NCI-H1930 (cell line): ENCODE measurements around the gene GRM7.

Experiments used
- DNase-seq, 2 experiments: peaks; one replicate each; lab custom pipeline; 2025; lab: John Stamatoyannopoulos, UW

Gene GRM7

GRCh38 chr3:7504886-7505775, 644.2 kb downstream of the GRM7 start:
- DNase-seq: no peak

DNA sequence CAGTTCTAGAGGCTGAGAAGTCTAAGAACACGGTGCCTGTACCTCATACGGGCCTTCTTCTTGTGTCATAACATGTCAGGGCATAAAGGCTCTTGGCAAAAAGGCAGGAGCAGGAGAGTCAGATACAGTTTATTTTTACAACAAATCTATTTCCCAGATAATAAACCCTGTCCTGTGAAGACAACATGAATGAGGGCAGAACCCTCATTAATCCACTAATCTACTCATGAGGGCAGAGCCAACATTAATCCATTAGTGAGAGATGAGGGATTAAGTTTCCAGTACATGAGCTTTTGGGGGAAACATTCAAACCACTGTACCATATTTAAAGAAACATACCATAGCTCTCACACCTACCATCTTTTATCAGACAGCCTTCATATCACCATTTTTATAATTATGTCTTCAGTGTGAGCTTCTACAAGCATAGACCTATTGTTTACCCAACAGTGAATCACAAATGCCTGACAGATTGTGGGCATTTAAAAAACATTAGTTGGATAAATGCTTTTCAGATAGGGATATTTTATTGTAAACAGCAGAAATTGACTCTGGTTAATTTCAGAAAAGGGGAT, 645.8 kb downstream of the GRM7 start:
- DNase-seq: no peak

- no peak for DNase-seq
Measured at GRCh38 chr3:7508821-7509220, 647.9 kb downstream of the GRM7 start.

DNA sequence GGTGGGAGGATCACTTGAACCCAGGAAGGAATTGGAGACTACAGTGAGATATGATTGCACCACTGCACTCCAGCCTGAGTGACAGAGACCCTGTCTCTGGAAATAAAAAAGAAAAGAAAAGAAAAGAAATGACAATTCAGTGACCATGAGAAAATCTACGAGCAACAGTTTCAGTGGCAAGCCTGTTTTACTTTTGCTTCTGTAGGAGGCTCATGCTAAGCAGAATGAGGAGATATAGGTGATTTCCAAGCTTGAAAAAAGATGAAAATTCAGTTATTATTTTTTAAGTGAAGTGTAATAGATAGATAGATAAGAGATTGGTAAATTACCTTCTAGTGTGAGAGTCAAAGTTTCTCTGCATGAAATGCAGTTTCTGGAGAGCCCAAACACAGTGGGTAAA, 651.1 kb downstream of the GRM7 start:
- DNase-seq: no peak

GRCh38 chr3:7518026-7518425, 657.1 kb downstream of the GRM7 start:
- DNase-seq: no peak

DNA sequence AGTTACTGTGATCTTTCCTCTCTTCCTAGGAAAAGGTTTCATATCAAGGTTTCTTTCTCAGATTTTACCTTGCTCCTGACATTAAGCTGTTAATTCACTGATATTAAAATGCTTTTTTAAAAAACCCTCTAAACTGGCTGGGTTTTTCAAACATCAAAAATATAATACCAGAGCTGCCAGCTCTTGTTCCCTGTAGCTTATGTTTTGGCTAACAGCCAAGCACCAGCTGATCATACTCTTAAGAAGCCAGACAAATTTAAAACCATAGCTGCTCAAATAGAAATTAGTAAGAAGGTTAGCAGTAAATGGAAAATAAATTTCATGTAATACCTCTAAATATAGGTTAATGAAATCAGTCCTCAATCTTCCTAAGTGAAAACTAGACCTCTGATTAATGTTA, 657.5 kb downstream of the GRM7 start:
- DNase-seq: no peak

DNA sequence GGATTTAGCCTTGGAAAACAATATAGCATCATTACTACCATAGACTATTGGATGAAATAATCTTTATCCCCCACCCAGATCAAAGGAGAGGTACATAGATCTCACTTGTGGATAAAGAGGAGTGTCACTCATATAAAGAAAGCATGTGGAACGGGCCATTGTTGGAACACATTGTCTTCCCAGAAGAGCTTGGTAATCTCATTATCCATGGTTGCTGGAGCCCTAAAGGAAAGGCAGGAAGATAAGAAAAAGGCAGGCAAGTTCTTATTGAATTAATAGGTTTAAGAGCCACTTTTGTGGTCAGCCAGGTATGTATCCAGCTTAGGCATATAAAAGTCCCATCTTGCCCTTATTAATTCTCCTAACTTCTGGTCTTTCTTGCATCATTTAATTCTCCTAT, 659.1 kb downstream of the GRM7 start:
- DNase-seq: no peak

GRCh38 chr3:7520593-7520992, 659.7 kb downstream of the GRM7 start:
- no peak for DNase-seq

DNA sequence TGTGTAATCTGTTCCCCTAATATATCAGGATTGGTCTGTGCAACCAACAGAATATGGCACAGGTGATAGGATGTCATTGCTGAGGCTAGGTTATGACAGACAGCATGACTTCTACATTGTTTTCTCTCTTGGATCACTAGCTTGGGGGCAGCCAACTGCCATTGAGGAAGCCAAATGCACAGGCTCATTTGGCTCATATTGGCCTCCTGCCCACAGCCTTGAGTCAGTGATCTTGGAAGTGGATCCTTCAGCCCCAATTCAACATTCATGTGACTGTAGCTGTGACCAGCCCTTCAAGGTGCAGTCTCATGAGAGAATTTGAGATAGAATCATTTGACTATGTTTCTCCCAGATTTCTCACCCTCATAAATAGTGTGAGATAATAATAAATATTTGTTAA, 675.6 kb downstream of the GRM7 start:
- DNase-seq: no peak

DNA sequence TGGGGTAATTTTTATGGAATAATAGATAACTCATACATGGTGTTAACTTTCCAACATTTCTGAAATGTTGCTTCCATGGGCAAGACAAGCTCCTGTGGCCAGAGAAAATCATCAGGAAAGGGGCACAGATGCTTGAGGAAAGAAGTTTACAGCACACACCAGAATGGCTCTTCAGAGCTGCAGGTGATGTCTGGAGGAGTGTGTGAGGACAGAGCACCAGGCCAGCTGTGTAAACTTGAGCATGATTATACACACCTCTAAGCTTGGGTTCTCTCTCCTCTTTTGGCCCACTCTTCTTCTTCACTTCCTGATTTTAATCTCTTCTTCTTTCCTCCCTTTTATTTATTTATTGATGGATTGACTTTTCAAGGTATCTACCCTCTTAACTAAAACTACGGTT, 676.0 kb downstream of the GRM7 start:
- no peak for DNase-seq

DNA sequence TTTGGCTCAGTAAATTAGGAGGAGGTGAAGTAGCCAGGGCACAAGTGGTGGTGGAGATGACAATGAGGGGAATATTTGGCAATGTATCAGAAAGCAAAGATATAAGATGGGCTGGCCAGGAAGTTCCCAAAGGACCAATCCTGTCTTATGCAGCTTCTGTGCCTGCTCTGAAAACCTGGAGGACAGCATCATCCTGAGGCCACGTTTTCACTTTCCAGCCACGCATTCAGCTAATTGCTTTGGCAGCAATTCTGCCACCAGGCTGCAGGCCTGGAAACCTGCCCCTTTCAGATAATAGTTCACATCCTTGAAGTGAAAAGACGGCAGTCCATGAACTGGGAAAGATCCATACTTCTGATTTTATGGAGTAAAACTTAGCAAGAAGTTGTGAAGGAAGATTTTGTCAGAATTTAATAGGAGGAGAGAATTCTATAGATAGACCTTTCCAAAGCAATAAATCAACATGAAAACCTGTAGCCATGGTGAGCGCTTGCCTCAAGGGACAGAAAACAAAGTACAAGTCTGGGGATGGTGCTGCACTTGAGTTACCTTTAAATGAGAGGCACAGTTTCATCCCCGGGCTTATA, 682.5 kb downstream of the GRM7 start:
- DNase-seq: no peak

GRCh38 chr3:7545334-7545733, 684.4 kb downstream of the GRM7 start:
- no peak for DNase-seq

DNA sequence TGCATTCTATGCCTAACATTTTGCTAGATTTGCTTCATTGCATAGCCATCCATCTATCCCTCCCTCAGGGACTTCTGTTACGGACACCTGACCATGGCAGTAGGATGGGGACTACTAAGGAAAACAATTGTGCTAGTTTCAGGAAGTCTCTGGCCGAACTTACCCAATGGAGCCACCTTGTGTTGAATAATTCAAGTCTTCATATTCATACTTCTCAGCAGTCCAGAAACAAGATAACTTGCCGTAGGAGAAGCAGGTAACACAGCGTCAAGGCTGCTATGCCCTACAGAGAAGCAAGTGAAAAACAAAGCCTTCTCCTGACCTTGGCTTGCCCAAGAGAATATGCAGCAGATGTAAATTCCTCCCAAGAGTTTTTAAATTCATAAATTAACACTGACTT, 685.3 kb downstream of the GRM7 start:
- no peak for DNase-seq

DNA sequence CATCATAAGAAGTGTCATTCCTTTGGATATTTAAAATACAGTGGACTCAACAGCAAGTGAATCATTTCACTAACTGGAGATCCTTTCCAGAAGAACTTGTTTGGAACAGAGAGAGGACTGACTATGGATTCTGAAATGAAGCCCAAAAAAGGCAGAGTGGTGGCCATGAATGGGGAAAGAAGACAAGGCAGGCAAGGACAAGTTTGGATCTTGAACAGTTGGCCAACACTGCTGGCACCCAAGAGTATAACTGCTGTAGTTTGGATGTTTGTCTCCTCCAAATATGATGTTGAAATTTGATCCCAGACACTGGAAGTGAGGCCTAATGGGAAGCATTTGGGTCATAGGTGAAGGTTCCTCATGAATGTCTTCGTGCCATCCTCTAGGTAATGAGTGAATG, 686.9 kb downstream of the GRM7 start:
- DNase-seq: no peak

DNA sequence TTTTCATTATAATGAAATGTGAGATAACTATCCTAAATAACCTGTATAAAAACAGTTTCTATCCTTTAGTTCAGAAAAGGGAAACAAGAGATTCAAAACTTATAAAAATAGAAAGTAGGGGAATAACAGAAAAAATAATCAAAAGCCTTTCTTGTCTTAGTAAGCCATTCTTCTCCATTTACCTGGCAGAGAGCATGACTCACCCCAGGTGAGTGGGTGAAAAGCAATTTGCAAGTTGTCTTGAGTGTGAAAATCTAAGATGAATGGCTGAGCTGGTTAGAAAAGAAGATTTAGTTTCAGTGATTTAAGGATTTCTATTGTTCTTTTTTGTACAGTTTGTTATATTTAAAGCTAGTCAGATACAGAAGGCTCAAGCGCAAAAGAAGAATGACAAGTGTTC, 702.0 kb downstream of the GRM7 start:
- DNase-seq: no peak

DNA sequence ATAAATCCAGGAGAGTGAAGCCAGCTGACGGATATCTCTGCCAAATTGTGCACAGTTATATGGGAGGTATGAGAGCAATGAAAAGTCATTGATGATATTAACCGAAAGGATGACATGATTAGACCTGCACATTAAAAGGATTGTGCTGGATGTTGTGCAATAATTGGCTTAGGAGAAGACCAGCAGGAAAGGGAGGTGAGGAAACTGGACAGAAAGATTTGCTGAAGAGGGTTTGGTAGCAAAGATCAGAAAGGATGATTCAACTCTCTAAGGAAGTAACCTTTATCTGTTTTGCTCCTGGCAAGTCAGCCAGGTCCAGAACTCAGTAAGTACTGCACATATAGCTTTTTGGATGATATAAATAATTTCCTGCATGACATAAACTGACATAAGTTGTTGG, 704.7 kb downstream of the GRM7 start:
- DNase-seq: no peak

DNA sequence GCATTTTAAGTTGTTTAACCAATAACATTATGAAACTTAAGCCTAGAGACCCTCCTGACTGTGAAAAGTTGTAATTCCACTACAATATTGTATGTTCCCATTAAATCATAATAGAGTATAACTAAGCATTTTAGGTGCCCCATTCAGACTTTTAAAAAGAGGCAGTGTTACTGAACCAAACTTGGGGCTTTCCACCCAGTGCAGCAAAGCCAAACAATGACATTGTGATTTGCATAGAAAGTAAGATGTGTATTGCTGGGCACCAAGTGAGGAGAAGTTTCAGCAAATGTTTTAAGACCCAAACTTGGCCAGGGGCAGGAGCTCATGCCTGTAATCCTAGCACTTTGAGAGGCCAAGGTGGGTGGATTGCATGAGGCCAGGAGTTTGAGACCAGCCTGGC, 706.2 kb downstream of the GRM7 start:
- no peak for DNase-seq

DNA sequence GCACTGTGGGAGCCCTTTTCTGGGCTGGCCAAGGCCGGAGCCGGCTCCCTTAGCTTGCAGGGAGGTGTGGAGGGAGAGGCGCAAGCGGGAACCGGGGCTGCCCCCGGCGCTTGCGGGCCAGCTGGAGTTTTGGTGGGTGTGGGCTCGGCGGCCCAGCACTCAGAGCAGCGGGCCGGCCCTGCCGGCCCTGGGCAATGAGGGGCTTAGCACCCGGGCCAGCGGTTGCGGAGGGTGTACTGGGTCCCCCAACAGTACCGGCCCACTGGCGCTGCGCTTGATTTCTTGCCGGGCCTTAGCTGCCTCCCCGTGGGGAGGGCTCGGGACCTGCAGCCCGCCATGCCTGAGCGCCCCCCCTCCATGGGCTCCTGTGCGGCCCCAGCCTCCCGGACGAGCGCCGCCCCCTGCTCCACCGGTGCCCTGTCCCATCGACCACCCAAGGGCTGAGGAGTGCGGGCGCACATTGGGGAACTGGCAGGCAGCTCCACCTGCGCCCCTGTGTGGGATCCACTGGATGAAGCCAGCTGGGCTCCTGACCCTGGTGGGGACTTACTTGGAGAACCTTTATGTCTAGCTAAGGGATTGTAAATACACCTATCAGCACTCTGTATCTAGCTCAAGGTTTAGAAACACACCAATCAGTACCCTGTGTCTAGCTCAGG, 707.7 kb downstream of the GRM7 start:
- no peak for DNase-seq

DNA sequence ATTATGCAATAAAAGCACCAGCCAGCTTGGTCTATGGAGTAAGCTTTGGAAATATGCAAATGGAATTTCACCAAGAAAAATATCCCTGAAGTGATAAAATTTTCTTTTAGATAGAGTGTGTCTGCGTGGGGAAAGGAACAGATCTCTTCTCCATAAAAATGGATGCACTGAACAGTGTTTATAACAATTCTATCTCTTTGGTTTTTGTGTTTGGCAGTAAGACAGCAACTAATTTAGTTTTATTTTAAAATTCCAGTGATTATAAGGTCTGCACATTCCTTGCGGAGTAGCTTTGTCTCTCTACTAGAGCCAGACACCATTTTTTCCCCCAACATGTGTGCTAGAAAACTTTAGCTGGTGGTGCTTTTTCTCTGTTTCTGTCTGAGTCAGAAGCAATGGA, 712.4 kb downstream of the GRM7 start:
- no peak for DNase-seq

DNA sequence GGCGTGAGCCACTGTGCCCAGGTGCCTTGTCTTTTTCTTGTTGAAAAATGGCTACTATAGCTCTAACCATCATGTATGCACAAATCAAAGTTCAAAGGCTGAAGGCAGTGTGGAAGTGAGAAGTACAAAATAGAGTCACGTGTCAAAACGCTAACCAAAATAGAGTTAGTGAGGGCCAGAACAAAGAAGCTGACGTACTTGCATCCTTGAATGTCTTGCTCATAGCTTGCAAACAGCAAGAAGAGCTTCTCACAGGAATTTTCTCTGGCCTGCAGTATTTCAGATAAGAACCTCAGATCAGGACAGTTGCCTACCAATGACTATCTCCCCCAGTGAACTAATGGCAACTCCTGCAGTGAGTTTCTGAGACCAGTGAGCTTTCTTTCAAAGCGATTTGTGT, 713.5 kb downstream of the GRM7 start:
- DNase-seq: no peak

DNA sequence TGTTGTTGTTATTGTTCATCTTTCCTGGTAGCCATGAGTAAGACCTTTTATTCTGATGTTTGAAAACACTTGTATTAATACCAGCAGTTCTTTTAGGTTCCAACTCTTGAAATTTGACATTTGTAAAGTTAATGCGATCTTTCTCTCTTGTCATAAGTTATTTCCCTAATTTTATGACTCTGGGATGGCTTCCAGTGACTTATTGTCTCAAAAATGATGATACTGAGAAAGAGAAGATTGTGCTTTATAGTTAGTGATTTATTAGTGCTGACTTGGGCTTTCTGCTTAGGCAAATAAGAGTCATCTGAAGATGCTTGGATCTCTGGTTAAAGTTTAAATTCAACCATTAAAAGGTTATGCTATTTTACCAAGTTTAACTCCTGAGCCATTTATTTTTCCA, 715.2 kb downstream of the GRM7 start:
- DNase-seq: no peak

DNA sequence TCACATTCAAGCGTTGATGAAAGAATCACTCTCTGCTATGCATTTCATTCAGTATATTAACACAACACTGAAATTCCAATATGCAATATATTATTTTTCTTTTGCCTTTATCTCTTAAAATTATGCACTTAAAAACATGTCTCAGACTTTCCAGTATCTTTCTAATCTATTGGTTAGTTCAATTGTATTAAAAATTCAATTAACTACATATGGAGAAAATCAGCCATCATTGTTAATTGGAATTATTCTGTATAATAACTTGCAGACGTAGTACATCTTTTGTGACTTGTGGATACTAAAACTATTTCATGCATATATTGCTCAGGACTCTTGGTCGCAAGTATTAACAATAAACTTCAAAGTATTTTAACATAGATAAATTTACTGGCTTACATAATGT, 715.6 kb downstream of the GRM7 start:
- no peak for DNase-seq

DNA sequence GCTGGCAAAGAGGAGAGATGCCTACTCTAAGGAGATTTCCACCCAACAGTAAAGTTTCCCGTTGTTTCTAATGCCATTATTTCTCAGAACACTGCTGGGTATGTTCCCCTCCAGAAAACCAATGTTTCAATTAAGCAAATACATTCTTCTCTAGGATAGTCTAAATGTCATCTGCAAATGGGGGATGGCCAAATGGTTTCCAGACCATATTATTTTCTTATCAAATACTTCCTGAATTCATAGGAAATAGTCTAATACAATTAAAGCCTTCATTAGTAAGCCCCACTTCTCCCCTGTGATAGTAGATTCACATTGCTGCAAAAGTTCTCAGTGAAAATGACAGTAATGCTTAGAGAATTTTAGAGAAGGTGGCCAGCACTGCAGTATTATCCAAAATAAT, 716.6 kb downstream of the GRM7 start:
- no peak for DNase-seq
